Upper lobe of right lung (tissue), 1 donor: ENCODE measurements around the gene TROAP. TPM values are rescaled to one million over a fixed set of nuclear protein-coding genes. Genes with fewer than 3 reads are reported as not detected.
A peak's percentile ranks its signal among the peaks of the same experiment; 100 is the strongest.

Source experiments
- ATAC-seq: fragments of 200-7000 bp; cut with Tn5 transposase; one replicate; pipeline ENCODE4 v1.9.1; 2020; ENCODE audit warnings: mild to moderate bottlenecking, moderate library complexity
- DNase-seq: peaks from one replicate; pipeline ENCODE4 v3.0.0-alpha.2; 2020
- H3K27ac ChIP-seq: fragments of 200-600 bp; one replicate; pipeline ENCODE4 v1.8.0; 2022
- H3K27me3 ChIP-seq: fragments of 200-600 bp; one replicate; pipeline ENCODE4 v1.8.0; 2022; ENCODE audit warnings: mild to moderate bottlenecking
- H3K36me3 ChIP-seq: fragments of 200-600 bp; one replicate; pipeline ENCODE4 v1.8.0; 2022
- H3K4me1 ChIP-seq: fragments of 200-600 bp; one replicate; pipeline ENCODE4 v1.8.0; 2022
- H3K4me3 ChIP-seq: fragments of 200-600 bp; one replicate; pipeline ENCODE4 v1.8.0; 2022; ENCODE audit warnings: mild to moderate bottlenecking
- H3K9me3 ChIP-seq: fragments of 200-600 bp; one replicate; pipeline ENCODE4 v1.8.0; 2022
- intact Hi-C: fragments of 100-400 bp; cut with DNase I; formaldehyde crosslinking; loops from one replicate; pipeline ENCODE4 v1.11.0; 2022
- total RNA-seq: library from RNA; stranded (reverse); fragmentation: NEBNext Ultra II Directional; extraction: Animal tissue kit (Norgen Biotek cat#: 25700); gene quantifications from one replicate; pipeline ENCODE4 v1.2.1, GENCODE V29; 2021
- TF ChIP-seq, protein P1 (sequence below): fragments of 200-600 bp; IDR thresholded peaks from one replicate; pipeline ENCODE4 v1.8.0; 2022; ENCODE audit warnings: antibody characterized with exemption
- donor health status: DM: no; HTN: yes; CAD: no; lungs with severe emphysema.

Gene TROAP
- total RNA-seq, 1 donor from 2014 or later = 0.96 TPM

DNA sequence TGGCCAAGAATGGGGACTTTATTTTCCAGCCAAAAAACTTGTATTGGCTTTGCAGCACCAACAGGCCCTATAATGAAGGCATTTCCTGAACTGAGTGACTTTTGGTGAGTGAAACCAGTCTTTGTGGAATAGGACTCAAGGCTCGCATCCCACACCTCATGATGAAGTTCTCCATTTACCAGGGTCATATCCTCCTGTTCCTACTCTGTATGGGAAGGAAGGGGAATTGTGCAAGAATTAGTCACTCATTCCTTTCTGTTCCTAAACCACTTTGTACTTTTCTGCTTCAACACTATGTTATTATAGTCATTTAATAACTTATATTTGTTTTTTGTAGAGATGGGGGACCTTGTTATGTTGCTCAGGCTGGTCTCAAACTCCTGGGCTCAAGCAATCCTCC is 41.9 kb downstream of the TROAP start:
- Histone ChIP-seq H3K36me3 (no peaks in the 10 kb centered on the region), H3K9me3 (no peaks in the 10 kb centered on the region), H3K4me3 (no peak overlapping the region), H3K27ac (no peak overlapping the region), H3K27me3 (no peaks in the 10 kb centered on the region), H3K4me1 (peaks cover 23% of the 10 kb centered on the region)
- TF ChIP-seq, protein P1, sequence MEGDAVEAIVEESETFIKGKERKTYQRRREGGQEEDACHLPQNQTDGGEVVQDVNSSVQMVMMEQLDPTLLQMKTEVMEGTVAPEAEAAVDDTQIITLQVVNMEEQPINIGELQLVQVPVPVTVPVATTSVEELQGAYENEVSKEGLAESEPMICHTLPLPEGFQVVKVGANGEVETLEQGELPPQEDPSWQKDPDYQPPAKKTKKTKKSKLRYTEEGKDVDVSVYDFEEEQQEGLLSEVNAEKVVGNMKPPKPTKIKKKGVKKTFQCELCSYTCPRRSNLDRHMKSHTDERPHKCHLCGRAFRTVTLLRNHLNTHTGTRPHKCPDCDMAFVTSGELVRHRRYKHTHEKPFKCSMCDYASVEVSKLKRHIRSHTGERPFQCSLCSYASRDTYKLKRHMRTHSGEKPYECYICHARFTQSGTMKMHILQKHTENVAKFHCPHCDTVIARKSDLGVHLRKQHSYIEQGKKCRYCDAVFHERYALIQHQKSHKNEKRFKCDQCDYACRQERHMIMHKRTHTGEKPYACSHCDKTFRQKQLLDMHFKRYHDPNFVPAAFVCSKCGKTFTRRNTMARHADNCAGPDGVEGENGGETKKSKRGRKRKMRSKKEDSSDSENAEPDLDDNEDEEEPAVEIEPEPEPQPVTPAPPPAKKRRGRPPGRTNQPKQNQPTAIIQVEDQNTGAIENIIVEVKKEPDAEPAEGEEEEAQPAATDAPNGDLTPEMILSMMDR = no peak
- intact Hi-C loops = loop anchor here (5.0 kb wide), 1 partner anchor 142 kb away; no protein-coding TSS in a partner anchor
- ATAC-seq (peak; percentile 14), DNase-seq (no peak)

DNA sequence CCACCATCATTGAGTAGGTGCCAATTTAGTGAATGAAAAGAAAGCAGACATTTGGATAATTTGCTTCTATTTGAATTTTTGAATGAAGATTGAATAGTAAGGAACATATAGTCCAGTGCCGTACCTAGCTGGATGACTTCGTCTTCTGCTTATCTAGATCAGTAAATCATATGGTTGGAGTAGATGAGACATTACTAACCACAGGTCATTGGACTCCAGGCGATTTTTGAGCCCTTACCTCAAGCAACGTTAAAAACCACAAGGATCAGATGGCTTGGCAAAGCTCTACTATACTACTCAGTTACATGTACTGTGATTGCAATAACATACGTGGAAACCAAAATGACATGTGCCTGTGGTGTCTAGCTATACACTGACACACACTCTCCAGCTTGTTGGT is 42.5 kb downstream of the TROAP start:
- Histone ChIP-seq H3K27ac (no peak overlapping the region), H3K27me3 (no peaks in the 10 kb centered on the region), H3K4me3 (no peak overlapping the region), H3K4me1 (peaks cover 24% of the 10 kb centered on the region), H3K9me3 (no peaks in the 10 kb centered on the region), H3K36me3 (no peaks in the 10 kb centered on the region)
- ATAC-seq (no peak), DNase-seq (no peak)
- TF ChIP-seq, protein P1 = no peak
- intact Hi-C loops = no loop called here

DNA sequence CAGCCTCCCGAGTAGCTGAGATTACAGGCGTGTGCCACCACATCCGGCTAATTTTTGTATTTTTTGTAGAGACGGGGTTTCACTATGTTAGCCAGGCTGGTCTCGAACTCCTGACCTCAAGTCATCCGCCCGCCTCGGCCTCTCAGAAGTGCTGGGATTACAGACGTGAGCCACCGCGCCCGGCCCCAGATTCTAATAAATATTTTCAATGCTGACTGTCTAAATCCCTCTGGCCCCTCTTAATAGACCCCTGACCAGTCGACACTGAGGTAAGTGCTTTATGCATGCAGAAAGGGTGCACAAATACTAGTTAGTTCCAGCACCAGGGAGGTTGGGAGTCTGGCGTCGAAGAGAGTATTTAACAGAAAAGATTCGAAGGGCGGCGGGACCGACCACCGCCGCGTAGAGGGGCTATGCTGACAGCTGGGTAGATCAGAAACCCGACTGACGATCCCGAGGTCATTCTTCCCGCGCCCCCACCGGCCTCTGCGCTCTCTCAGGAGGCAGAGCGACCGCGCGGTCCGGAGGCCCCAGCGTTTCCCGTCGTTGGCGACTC is 43.1 kb downstream of the TROAP start:
- Histone ChIP-seq H3K4me3 (peak overlapping the region; percentile 86), H3K27me3 (no peaks in the 10 kb centered on the region), H3K36me3 (no peaks in the 10 kb centered on the region), H3K27ac (peak overlapping the region; percentile 91), H3K4me1 (peaks cover 24% of the 10 kb centered on the region), H3K9me3 (no peaks in the 10 kb centered on the region)
- intact Hi-C loops = no loop called here
- ATAC-seq (no peak), DNase-seq (no peak)
- TF ChIP-seq, protein P1 = no peak

DNA sequence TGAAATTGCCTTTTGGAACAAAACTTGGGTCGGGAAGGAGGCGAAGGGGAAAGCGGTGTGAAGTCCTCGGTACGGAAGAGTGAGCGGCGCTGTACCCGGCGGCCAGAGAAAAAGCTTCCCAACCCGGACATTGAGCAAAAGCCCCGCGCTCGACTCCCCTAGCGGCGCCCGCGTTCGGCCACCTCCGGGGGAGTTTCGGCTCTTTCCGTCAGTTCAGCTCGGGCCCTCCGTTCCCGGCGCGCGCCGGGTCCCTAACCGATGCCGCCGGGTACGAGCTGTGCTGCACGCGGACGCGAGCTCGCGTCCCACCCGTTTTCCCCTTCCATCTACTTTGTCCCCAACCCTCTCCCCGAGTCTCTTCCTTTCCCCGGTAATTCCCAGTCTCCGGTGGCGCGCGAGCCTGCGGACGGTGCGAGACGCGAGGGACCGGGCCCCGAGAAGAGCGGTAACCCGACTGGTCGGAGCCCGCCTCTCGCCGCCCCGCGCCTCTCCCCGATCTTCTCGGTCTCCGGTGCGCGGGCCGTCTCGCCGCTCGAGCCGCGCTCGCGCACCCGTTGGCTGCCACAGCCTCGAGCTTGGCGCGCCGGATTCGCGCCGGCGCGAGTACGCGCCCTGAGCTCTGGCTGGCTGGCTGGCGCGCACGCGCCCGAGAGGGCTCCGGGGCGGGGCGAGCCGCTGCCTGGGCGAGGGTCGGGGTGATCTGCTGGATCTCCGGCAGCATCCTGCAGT is 43.8 kb downstream of the TROAP start:
- DNase-seq = peak; percentile 94
- Histone ChIP-seq H3K27me3 (no peaks in the 10 kb centered on the region), H3K4me3 (peak overlapping the region; percentile 86), H3K27ac (peak overlapping the region; percentile 91), H3K9me3 (no peaks in the 10 kb centered on the region), H3K36me3 (no peaks in the 10 kb centered on the region), H3K4me1 (peaks cover 24% of the 10 kb centered on the region)
- TF ChIP-seq, protein P1 = peak; percentile 30
- intact Hi-C loops = no loop called here
- ATAC-seq = peak; percentile 95

DNA sequence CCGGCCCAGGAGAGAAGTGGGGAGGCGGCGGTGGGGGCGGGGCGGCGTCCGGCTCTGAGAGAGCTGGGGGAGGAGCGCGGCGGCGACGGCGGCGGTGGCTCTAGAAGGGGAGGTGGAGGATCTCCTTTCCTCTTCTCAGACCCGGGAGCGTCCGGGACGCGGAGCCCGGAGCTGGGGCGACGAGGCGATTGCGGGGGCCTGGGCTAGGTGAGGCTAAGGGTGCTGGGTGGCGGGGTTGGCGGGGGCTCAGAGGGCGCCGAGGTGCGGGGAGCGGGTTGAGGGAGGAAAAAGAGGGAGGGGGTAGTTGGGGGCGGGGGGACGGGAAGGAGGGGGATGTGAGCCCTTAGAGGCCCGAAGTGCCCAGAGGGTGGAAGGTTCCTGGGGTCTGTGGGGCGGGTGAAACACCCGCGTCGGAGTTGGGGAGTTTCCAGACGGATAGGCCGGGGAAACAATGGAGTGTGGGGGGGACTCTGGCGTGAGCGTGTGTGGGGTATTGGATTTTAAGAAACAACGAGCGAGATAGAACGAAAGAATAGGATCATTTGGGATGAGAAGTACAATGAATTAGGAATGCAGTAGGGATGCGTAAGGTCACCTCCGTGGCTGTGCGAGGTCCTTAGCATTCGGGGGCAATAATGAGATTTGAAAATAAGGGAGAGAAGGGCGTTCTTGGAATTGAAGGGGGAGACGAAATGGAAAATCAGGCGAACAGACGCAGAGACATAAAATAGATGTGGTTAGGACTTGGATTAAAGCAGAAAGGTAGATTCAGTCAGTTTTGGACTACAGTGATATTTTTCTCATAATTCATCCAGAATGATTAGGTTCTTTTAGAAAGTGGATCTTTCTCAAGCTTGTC is 44.6 kb downstream of the TROAP start, which contains the start of gene SPATS2:
TSS of gene SPATS2 (plus strand) at position 82 of the 859 bp plus-strand sequence. CDS start 93,551 bp downstream, outside the sequence.
- Histone ChIP-seq H3K9me3 (no peaks in the 10 kb centered on the region), H3K4me3 (peak within 1 kb of the TSS; percentile 86), H3K27me3 (no peaks in the 10 kb centered on the region), H3K36me3 (no peaks in the 10 kb centered on the region), H3K27ac (peak within 1 kb of the TSS; percentile 91), H3K4me1 (peaks cover 24% of the 10 kb centered on the region)
- ATAC-seq (peak; percentile 1), DNase-seq (peak; percentile 97)
- intact Hi-C loops = no loop called here
- TF ChIP-seq, protein P1 = no peak
